DOHH2 (cell line): ENCODE results near the gene HSPG2.
"Not testable (repeated sequence)": the region's sequence is repeated elsewhere in the genome, so short reads cannot be mapped to it uniquely, and the experiment has no call there.

ENCODE experiments used
- H3F3A ChIP-seq: fragments of 200-600 bp; sonication (generic), shearing (Covaris generic); 2 replicates; pipeline ENCODE4 v1.6.0; 2016; ENCODE audit warnings: antibody characterized with exemption, mild to moderate bottlenecking; ENCODE audit not compliant: control insufficient read depth, insufficient read depth
- H3K27ac ChIP-seq: fragments of 200-600 bp; sonication (generic); 2 replicates; pipeline ENCODE4 v1.5.1; 2014; ENCODE audit warnings: low read depth, mild to moderate bottlenecking, low read length, moderate library complexity
- H3K27me3 ChIP-seq: fragments of 200-600 bp; sonication (generic); 2 replicates; pipeline ENCODE4 v1.6.1; 2014; ENCODE audit warnings: mild to moderate bottlenecking, low read length, mixed read lengths; ENCODE audit not compliant: control insufficient read depth
- H3K36me3 ChIP-seq: fragments of 200-600 bp; sonication (generic); 2 replicates; pipeline ENCODE4 v1.6.1; 2014; ENCODE audit warnings: mild to moderate bottlenecking, low read length, moderate library complexity, mixed read lengths; ENCODE audit not compliant: control insufficient read depth
- H3K4me1 ChIP-seq: fragments of 200-600 bp; sonication (generic); 2 replicates; pipeline ENCODE4 v1.6.1; 2014; ENCODE audit warnings: mild to moderate bottlenecking, low read length, mixed read lengths; ENCODE audit not compliant: control insufficient read depth
- H3K4me2 ChIP-seq: fragments of 200-600 bp; sonication (generic); 2 replicates; pipeline ENCODE4 v1.6.0; 2014; ENCODE audit warnings: mild to moderate bottlenecking, low read length, moderate library complexity
- H3K4me3 ChIP-seq: fragments of 200-600 bp; sonication (generic); 2 replicates; pipeline ENCODE4 v1.5.1; 2014; ENCODE audit warnings: mild to moderate bottlenecking, low read length, mixed read lengths
- H3K79me2 ChIP-seq: fragments of 200-600 bp; sonication (generic); 2 replicates; pipeline ENCODE4 v1.6.1; 2014; ENCODE audit warnings: mild to moderate bottlenecking, low read length, mixed read lengths; ENCODE audit not compliant: control insufficient read depth
- H3K9me2 ChIP-seq: fragments of 200-600 bp; sonication (generic); replicated peaks from 2 replicates; pipeline ENCODE4 v1.6.1; 2014; ENCODE audit warnings: mild to moderate bottlenecking, low read length, mixed read lengths; ENCODE audit not compliant: control insufficient read depth
- H3K9me3 ChIP-seq: fragments of 200-600 bp; sonication (generic); 2 replicates; pipeline ENCODE4 v1.6.1; 2014; ENCODE audit warnings: antibody characterized with exemption, low read length, mixed read lengths; ENCODE audit not compliant: control insufficient read depth, insufficient read depth
- H4K20me1 ChIP-seq: fragments of 200-600 bp; sonication (generic); 2 replicates; pipeline ENCODE4 v1.6.0; 2014; ENCODE audit warnings: low read depth, mild to moderate bottlenecking, antibody characterized with exemption, low read length, moderate library complexity; ENCODE audit not compliant: control insufficient read depth, insufficient read depth
- TF ChIP-seq, protein P1 (sequence below): fragments of 200-600 bp; sonication (generic); IDR thresholded peaks from one replicate; pipeline ENCODE4 v1.5.1; 2014; ENCODE audit warnings: antibody characterized with exemption, mild to moderate bottlenecking, low read depth, low read length; ENCODE audit not compliant: poor library complexity, severe bottlenecking

The HSPG2 gene

DNA sequence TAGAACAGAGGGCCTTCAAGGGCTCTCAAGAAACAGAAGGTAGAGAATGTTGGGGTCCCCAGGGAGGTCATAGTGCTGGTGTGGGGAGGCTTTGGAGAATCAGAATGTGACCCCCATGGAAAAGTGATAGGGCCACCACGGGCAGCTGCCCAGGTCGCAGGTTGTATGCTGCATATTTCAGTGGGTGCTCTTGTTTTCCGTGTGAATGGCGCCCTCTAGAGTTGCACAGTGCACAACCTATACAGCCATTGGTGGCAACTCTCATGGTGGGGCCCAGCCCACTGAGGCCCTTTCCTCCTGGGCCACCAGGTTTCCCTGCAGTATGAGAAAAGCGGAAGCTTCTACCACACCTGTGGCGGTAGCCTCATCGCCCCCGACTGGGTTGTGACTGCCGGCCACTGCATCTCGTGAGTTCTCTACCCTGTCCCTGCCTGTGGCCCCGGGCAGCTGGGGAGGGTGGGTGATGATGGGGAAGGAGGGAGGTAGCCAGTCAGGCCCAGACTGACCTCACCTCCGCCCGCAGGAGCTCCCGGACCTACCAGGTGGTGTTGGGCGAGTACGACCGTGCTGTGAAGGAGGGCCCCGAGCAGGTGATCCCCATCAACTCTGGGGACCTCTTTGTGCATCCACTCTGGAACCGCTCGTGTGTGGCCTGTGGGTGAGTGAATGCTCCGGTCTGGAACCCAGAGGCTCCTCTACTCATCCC lies 43.6 kb upstream of the HSPG2 start:
- TF ChIP-seq, protein P1, sequence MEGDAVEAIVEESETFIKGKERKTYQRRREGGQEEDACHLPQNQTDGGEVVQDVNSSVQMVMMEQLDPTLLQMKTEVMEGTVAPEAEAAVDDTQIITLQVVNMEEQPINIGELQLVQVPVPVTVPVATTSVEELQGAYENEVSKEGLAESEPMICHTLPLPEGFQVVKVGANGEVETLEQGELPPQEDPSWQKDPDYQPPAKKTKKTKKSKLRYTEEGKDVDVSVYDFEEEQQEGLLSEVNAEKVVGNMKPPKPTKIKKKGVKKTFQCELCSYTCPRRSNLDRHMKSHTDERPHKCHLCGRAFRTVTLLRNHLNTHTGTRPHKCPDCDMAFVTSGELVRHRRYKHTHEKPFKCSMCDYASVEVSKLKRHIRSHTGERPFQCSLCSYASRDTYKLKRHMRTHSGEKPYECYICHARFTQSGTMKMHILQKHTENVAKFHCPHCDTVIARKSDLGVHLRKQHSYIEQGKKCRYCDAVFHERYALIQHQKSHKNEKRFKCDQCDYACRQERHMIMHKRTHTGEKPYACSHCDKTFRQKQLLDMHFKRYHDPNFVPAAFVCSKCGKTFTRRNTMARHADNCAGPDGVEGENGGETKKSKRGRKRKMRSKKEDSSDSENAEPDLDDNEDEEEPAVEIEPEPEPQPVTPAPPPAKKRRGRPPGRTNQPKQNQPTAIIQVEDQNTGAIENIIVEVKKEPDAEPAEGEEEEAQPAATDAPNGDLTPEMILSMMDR, result peak; percentile 16
- not testable (repeated sequence) for H3K27ac ChIP-seq, H3K4me1 ChIP-seq

DNA sequence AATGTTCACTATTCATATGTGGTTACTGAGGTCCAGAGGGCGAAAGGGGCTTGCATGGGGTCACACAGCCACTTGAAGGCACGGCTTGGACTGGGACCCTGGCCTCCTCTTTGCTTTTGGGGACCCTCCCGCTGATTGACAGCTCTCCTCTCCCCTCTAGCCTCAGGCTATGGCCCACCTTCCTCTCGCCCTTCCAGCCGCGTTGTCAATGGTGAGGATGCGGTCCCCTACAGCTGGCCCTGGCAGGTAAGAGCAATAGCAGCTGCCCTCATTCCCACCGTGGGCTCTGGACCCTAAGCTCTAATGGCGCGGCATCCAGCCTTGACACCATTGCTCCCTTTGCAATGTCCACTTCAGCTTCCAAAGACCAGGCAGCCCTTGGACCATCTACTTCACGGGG lies 41.1 kb upstream of the HSPG2 start:
- H3K9me3 ChIP-seq, H4K20me1 ChIP-seq, H3F3A ChIP-seq: not testable (repeated sequence)

More for the DNA sequence above, 43.6 kb upstream of the HSPG2 start:
- H3K4me3 ChIP-seq, H3K9me2 ChIP-seq, H3K4me2 ChIP-seq, H3K9me3 ChIP-seq, H3K36me3 ChIP-seq, H4K20me1 ChIP-seq, H3K27me3 ChIP-seq, H3K79me2 ChIP-seq, H3F3A ChIP-seq: not testable (repeated sequence)

DNA sequence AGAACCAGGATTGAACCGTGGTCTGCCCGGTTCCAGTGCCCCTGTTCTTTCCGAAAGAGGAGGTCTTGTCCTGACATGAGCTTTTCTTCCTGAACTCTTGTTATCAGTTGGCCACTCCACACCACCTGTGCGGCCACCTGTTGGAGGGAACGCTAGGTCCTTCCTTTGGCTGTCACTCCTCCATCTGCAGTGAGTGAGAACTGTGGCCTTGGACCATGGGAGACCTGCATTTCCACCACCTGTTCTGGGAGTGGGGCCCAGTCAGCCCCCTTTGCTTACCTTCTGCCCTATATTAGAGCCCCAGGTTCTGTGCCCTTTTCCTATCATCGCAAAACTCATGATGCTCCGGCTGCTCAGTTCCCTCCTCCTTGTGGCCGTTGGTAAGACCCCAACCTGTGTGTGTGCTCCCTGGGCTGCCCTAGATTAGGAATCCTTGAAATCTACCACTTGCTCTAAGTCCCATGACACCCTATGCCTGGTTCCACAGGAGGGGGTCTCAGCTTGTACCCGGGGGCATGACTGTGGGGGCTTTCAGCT lies 39.7 kb upstream of the HSPG2 start, which contains the start of gene CELA3B:
TSS of gene CELA3B (plus strand) at position 320 of the 537 bp plus-strand sequence. CDS start at position 338, 18 bp downstream.
- H3K36me3 ChIP-seq, H3K4me2 ChIP-seq, H3K27ac ChIP-seq, H3K4me3 ChIP-seq, H3K79me2 ChIP-seq, H3K27me3 ChIP-seq, H4K20me1 ChIP-seq, H3F3A ChIP-seq, H3K9me2 ChIP-seq, H3K9me3 ChIP-seq, H3K4me1 ChIP-seq: not testable (repeated sequence)

More for the DNA sequence above, 41.1 kb upstream of the HSPG2 start:
- not testable (repeated sequence) for H3K4me3 ChIP-seq, H3K36me3 ChIP-seq, H3K27ac ChIP-seq, H3K27me3 ChIP-seq, H3K4me2 ChIP-seq, H3K9me2 ChIP-seq, H3K79me2 ChIP-seq, H3K4me1 ChIP-seq

DNA sequence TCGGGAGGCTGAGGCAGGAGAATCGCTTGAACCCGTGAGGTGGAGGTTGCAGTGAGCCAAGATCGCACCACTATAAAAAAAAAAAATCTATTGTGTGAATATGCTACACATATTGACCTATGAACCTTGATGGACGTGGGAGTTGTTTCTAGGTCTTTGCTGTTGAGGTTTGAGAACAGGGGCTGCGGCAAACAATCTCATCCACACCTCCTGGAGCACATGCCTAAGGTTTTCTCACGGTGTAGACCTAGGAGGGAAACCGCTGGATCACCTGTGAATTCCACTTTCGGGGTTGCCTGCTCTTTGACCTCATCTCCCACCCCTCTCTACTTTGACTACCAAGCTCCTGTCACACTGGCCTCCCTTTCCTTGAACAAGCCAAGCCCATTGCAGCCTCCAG lies 38.2 kb upstream of the HSPG2 start:
- H3K4me1 ChIP-seq, H3K4me3 ChIP-seq, H3K9me3 ChIP-seq, H3K27me3 ChIP-seq, H3K4me2 ChIP-seq, H3K9me2 ChIP-seq, H3K36me3 ChIP-seq, H3K79me2 ChIP-seq, H3K27ac ChIP-seq, H3F3A ChIP-seq, H4K20me1 ChIP-seq: not testable (repeated sequence)

DNA sequence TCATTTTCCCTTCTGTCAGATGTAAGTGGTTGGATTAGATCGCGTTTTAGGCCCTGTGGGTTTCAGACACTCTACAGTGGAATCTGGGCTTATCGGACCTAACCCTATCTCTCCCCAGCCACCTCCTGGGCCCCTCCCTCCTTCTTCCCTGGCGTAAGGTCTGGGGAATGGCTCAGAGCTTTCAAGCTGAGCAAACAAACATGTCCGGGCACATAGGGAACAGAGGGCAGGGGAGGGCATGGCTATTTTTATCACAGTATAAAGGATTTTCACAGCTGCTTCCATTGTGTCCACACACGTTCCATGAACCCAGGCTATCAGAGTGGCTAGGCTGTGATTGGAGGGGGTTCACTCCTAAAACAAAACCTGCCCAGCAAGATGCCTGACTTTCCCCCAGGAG lies 37.6 kb upstream of the HSPG2 start:
- not testable (repeated sequence) for H3K27me3 ChIP-seq, H3K9me2 ChIP-seq, H3K79me2 ChIP-seq, H3K4me1 ChIP-seq, H3F3A ChIP-seq, H3K4me2 ChIP-seq, H3K9me3 ChIP-seq, H3K36me3 ChIP-seq, H3K4me3 ChIP-seq, H4K20me1 ChIP-seq, H3K27ac ChIP-seq

DNA sequence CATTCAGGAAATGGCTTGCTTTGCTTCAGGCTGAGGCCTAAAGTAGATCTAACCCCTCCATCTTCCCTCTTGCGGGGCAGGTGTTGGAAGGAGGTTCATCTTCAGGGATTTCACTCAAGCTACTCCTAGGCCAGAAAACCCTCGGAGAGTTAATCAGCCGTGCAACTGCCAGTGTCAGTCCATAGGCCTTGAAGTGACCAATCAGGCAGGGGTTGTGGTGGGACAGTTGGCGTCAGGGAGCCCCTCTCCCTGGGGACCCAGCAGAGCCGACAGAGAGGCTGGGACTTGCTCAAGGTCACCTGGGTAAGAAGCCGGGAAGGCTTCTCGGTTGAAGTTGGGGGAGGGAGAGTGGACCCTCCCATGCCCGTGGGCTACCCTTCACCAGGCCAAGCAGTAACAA lies 36.8 kb upstream of the HSPG2 start:
- not testable (repeated sequence) for H3K9me3 ChIP-seq, H3K27me3 ChIP-seq, H3K4me2 ChIP-seq, H3K4me1 ChIP-seq, H3K9me2 ChIP-seq, H3K4me3 ChIP-seq, H3F3A ChIP-seq, H3K27ac ChIP-seq, H3K79me2 ChIP-seq, H4K20me1 ChIP-seq, H3K36me3 ChIP-seq

DNA sequence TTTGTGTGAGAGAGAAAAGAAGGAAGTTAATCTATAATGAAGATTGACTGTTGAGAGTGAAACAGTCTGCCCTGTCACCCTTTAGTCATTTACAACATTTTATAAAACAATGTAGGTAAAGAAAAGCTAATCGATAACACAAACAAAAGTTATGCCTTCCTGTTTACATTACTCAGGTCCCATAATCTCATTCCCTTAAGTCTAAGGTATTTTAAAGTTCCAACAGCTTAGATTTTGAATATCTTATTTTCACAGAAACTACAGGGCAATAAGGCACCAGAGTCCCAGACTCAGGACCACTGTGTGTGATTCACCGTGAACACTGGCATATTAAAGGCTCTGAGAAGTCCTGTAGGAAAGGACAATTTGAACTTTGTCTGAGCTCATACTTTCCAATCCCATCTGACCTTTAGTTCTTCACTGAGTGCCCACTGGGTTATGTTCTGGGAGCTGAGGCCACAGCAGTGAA lies 35.9 kb upstream of the HSPG2 start:
- not testable (repeated sequence) for H3K9me2 ChIP-seq, H3K4me1 ChIP-seq, H4K20me1 ChIP-seq, H3K79me2 ChIP-seq, H3K9me3 ChIP-seq, H3K36me3 ChIP-seq, H3F3A ChIP-seq, H3K4me2 ChIP-seq, H3K4me3 ChIP-seq, H3K27me3 ChIP-seq, H3K27ac ChIP-seq
